Measurements from ENCODE around the gene BORCS8.

DNA sequence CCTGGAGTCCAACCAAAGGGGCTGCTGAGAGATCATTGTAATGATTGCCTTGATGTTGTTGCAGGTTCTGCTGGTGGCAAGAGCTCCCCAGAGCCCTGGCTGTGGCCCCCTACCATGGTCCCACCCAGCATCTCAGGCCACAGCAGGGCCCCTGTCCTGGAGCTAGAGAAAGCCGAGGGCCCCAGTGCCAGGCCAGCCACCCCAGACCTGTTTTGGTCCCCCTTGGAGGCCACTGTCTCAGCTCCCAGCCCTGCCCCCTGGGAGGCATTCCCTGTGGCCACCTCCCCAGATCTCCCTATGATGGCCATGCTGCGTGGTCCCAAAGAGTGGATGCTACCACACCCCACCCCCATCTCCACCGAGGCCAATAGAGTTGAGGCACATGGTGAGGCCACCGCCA lies 35.3 kb upstream of the BORCS8 start:
- TF ChIP-seq, protein P1, sequence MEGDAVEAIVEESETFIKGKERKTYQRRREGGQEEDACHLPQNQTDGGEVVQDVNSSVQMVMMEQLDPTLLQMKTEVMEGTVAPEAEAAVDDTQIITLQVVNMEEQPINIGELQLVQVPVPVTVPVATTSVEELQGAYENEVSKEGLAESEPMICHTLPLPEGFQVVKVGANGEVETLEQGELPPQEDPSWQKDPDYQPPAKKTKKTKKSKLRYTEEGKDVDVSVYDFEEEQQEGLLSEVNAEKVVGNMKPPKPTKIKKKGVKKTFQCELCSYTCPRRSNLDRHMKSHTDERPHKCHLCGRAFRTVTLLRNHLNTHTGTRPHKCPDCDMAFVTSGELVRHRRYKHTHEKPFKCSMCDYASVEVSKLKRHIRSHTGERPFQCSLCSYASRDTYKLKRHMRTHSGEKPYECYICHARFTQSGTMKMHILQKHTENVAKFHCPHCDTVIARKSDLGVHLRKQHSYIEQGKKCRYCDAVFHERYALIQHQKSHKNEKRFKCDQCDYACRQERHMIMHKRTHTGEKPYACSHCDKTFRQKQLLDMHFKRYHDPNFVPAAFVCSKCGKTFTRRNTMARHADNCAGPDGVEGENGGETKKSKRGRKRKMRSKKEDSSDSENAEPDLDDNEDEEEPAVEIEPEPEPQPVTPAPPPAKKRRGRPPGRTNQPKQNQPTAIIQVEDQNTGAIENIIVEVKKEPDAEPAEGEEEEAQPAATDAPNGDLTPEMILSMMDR (IDR thresholded peaks at IDR 0.05; ENCODE audit: insufficient read depth, low read length), result no peak
- TF ChIP-seq POLR2AphosphoS5 (IDR thresholded peaks at IDR 0.05; ENCODE audit: low read depth) (no peak), REST (IDR thresholded peaks at IDR 0.05; ENCODE audit: insufficient replicate concordance, low read depth) (no peak), GABPA (IDR thresholded peaks at IDR 0.05; ENCODE audit: low read depth) (no peak), SPI1 (IDR thresholded peaks at IDR 0.05; ENCODE audit: borderline replicate concordance, low read depth) (no peak)

All from HL-60 (cell line).